Neuron (in vitro differentiated cells): ENCODE data around the gene TCF7L1.
"Not testable (repeated sequence)": the region's sequence is repeated elsewhere in the genome, so short reads cannot be mapped to it uniquely, and the experiment has no call there.

Experiments
- H2AFZ ChIP-seq: one replicate; pipeline ENCODE4 v1.6.1; 2013; ENCODE audit warnings: low read depth, mild to moderate bottlenecking, inconsistent platforms, low read length, moderate library complexity
- H3K27me3 ChIP-seq: one replicate; pipeline ENCODE4 v1.6.1; 2013; ENCODE audit warnings: low read length; ENCODE audit not compliant: insufficient read depth
- H3K36me3 ChIP-seq: one replicate; pipeline ENCODE4 v1.6.1; 2013; ENCODE audit warnings: low read length; ENCODE audit not compliant: insufficient read depth
- H3K4me1 ChIP-seq: one replicate; pipeline ENCODE4 v1.6.1; 2013; ENCODE audit warnings: low read length; ENCODE audit not compliant: insufficient read depth
- H3K4me3 ChIP-seq: 2 replicates; pipeline ENCODE4 v1.5.1; 2013; ENCODE audit warnings: mild to moderate bottlenecking, low read length, moderate library complexity
- H3K9me3 ChIP-seq: one replicate; pipeline ENCODE4 v1.6.1; 2013; ENCODE audit warnings: low read length

TCF7L1 gene

DNA sequence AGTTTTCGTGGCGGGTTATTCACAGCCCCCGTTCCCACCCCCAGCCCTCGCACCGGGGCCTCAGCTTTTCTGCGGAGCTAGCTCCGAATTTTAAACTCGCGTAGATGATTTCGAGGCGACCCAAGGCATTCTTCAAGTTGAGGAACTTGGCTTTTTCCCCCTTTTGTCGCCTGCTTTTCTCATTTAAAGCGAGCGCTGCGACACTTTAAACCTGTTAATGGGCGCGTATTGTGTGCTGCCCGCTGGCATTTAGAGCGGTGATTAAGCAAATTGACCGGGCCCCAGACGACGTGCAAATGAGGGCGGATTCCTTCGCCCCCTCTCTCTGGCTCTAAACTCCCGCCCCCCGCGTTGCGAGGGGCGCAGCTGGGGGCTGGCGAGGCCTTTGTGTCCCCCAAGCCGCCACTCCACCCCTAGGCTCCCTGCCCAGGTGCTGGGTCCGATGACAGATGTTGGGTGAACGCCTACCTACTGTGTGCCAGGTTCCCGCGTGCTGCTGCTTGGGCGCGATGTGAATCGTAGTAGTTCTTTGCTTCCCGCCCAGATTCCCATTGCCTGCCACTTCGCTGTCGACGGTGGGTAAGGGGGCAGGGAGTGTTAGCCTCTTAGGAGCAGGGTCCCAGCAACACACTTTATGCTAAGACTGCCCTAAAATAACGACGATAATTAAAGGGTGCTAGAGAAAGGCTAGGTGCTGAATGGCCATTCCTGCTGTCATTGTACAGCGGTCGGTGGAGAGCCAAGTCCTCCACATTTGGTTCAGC lies 1.9 kb downstream of the TCF7L1 start:
- H3K4me1 ChIP-seq, result peaks cover 27% of the 10 kb centered on the region
- H3K9me3 ChIP-seq, result no peaks in the 10 kb centered on the region
- peak overlapping the region; percentile 68 for H3K4me3 ChIP-seq
- H3K27me3 ChIP-seq, result no peaks in the 10 kb centered on the region
- peaks cover 17% of the 10 kb centered on the region for H3K36me3 ChIP-seq
- peak overlapping the region; percentile 16 for H2AFZ ChIP-seq

DNA sequence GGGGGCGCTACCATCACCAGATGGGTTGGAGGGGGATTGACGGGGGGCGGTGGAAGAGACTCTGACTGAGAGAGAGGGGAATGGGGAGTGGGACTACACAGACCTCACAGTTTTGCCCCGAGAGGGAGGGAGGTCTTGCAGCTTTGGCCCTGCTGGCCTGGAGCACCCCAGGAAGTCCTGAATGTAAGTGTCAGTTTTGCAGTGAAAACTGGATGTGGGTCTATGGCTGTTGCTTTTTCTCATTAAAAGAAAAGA lies 2.4 kb downstream of the TCF7L1 start:
- Histone ChIP-seq H3K4me3 (no peak overlapping the region), H3K36me3 (peaks cover 21% of the 10 kb centered on the region), H2AFZ (no peak overlapping the region), H3K4me1 (peaks cover 27% of the 10 kb centered on the region), H3K27me3 (no peaks in the 10 kb centered on the region), H3K9me3 (no peaks in the 10 kb centered on the region)

DNA sequence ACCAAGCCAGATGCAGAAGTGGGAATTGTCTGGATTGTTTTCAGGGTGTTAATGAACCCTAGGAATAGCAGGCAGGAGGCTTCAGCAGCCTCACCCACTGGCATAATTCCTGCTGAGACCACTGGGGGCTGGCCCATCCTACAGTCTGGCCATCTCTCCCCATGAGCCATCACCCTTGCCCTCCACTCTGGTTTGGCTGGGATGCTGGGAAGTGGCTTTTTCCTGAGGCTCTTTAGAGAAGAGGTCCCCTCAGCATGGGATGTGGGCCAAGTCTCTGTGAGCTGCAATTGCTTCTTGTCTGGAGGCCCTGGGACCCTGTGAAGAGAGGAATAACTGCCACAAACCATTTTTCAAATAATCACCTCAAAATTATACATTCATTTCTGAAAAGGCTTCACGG lies 4.0 kb downstream of the TCF7L1 start:
- Histone ChIP-seq H2AFZ (no peak overlapping the region), H3K36me3 (peaks cover 32% of the 10 kb centered on the region), H3K4me1 (peaks cover 25% of the 10 kb centered on the region), H3K4me3 (no peak overlapping the region), H3K9me3 (no peaks in the 10 kb centered on the region), H3K27me3 (no peaks in the 10 kb centered on the region)

DNA sequence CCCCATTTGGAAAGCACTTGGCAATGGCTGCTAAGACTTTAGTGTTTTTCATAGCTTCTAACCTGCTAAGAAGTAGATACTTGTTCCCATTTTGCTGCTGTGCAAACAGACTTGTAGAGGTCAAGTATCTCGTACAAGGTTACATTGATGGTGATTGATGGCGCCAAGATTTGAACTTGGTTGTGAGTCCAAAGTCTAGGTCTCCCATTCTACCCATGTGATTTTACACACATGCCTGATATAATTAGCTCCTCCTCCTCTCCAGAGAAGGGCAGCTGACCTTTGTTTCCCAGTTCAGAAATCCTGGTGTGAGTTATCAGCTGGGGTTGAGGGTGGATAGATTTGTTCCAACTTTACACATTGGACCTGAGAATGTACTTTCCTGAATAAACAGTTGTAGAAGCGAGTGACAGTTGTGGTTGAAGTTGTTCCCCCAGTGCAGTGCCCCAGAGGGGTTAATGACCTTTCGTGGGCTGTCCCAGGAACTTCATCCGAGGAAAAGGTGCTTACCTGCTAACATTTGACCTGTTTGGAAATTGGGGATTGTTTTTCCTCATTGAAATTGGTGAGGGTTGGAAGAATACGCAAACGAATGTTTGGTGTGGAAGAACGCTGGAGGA lies 10.4 kb downstream of the TCF7L1 start:
- Histone ChIP-seq H3K9me3 (no peaks in the 10 kb centered on the region), H3K4me1 (no peaks in the 10 kb centered on the region), H3K4me3 (no peak overlapping the region), H3K27me3 (no peaks in the 10 kb centered on the region), H2AFZ (no peak overlapping the region), H3K36me3 (peaks cover 32% of the 10 kb centered on the region)

DNA sequence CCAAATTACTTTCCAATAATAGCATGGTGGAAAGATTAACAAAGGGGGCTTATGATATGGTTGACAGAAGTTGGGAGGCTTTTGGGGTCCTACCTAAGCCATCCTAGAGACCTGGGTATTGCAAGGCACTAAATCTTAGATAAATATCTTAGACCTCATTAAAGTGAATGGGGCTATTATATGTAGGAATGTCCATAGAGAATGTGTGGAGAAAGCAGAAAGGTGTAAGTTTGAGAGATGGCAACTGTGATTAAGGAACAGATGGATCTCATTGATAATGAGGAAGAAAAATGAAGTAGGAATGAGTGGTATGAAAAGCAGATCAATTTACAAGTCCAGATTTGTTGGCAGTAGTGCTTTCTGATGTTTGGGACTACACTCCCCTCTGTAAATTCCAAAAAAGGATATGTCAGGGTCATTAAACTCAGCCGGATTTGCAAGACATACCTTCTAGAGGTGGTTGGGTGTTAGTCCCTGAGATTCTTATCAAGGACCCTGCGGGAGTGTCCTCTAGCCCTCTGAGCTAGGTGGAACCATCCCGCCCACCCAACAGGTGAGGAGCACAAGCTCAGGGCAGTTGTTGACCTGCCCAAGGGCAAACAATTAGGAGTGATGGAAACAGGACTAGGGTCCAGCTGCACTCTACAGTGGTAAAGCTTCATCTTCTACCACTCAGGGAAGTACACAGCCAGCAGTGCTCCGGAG lies 12.1 kb downstream of the TCF7L1 start:
- Histone ChIP-seq H3K36me3 (peaks cover 26% of the 10 kb centered on the region), H2AFZ (no peak overlapping the region), H3K9me3 (no peaks in the 10 kb centered on the region), H3K27me3 (no peaks in the 10 kb centered on the region), H3K4me1 (no peaks in the 10 kb centered on the region), H3K4me3 (no peak overlapping the region)

DNA sequence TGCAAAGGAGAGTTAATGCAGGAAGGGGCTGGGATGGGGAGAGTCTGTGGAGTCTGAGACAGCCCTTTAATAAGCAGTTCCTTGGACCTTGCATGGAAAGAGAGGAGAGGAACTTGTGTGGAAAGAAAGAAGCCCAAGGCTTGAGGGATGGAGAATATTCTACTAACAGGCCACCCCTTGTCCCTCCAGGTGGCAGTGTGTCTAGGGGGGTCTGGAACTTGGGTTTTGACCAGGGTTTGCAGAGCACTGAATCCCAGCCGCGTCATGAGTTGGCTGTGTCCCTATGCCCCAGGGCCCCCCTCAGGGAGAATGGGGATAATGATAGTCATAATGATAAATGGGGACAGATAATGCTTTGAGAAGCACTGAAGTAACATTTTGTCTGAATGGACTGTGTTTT lies 15.0 kb downstream of the TCF7L1 start:
- H3K4me1 ChIP-seq, result no peaks in the 10 kb centered on the region
- no peak overlapping the region for H2AFZ ChIP-seq
- no peak overlapping the region for H3K4me3 ChIP-seq
- H3K27me3 ChIP-seq, result no peaks in the 10 kb centered on the region
- no peaks in the 10 kb centered on the region for H3K9me3 ChIP-seq
- H3K36me3 ChIP-seq, result peaks cover 11% of the 10 kb centered on the region

DNA sequence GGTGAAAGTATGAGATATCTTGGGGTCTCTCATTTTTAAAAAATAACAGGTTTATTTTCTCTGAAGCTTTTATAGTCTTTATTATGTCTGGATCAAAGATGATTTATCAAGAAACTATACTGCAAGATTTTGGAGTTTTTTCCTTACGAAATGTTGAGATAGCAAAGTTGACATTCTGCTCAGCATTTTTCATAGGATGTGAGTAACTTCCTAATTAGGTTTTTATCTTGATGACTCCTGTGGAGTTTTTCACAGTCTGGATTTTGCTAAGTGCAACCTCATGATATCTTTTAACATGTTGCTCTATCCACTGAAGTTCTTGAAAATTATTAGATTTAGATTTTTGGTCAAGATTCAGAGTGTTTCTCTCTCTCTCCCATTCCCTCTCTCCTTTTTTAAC lies 17.8 kb downstream of the TCF7L1 start:
- no peaks in the 10 kb centered on the region for H3K4me1 ChIP-seq
- H3K9me3 ChIP-seq, result no peaks in the 10 kb centered on the region
- H2AFZ ChIP-seq, result no peak overlapping the region
- peaks cover 6% of the 10 kb centered on the region for H3K36me3 ChIP-seq
- H3K27me3 ChIP-seq, result no peaks in the 10 kb centered on the region
- H3K4me3 ChIP-seq, result no peak overlapping the region

DNA sequence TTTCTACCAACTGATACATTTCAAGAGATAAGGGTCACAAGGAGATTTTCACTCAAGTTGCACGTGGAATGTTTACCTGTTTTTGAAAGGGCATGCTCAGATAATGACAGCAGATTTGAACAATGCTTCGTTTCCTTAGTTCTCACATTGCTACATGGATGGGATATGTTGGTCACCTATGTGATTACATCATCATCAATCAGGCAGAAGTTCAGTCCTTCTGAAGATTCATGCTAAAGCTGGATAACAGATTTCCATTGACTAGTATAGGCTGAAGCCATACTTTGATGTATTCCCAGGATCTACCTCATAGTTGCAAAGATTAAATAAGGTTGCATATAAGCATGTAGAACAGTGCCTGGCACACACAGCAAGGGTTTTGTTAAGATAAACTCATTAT lies 19.7 kb downstream of the TCF7L1 start:
- Histone ChIP-seq H3K36me3 (peaks cover 6% of the 10 kb centered on the region), H3K4me1 (no peaks in the 10 kb centered on the region), H3K9me3 (peaks cover 2% of the 10 kb centered on the region), H3K4me3 (no peak overlapping the region), H2AFZ (no peak overlapping the region), H3K27me3 (no peaks in the 10 kb centered on the region)

DNA sequence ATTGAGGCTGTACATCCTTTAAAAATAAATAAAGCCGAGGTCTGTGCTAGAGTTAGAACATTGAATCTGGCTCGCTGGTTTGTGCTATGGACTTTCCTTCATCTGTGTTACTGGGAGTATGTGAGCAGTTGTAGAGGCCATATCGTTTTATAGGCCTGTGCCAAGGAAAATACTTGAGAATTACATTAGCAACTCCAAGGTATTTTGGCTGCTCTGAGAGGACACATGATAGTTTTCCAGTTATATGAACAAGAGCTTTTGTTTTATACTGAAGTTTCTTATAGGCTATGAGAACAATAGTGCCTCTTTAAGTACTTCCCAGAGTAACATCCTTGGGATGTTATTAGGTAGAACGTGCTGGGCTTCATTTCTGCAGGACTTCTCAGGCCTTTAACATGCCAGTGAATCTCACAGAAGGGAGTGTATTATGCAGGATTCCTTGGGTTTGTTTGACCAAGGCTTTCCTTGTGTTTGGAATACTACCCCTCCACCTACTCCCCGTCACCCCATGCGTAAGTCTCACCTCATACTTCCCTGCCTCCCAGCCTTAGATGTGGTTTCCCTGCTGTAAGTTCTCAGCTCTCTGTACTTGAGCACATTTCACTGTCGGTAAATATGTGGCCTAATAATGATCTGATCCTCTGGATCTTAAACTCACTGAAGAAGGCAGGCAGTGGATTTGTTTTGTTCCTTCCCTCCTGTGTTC lies 21.0 kb downstream of the TCF7L1 start:
- Histone ChIP-seq H2AFZ (no peak overlapping the region), H3K36me3 (no peaks in the 10 kb centered on the region)

DNA sequence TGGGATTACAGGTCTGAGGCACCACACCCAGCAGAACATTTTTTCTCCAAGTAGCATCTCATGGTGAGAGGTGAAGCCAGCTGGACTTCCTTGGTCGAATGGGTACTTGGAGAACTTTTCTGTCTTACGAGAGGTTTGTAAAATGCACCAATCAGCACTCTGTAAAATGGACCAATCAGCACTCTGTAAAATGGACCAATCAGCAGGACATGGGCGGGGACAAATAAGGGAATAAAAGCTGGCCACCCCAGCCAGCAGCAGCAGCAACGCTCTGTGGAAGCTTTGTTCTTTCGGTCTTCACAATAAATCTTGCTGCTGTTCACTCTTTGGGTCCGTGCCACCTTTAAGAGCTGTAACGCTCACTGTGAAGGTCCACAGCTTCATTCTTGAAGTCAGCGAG lies 21.9 kb downstream of the TCF7L1 start:
- not testable (repeated sequence) for H3K27me3 ChIP-seq, H3K36me3 ChIP-seq, H3K4me1 ChIP-seq, H3K9me3 ChIP-seq, H2AFZ ChIP-seq, H3K4me3 ChIP-seq

More for the DNA sequence above, 21.0 kb downstream of the TCF7L1 start:
- Histone ChIP-seq H3K9me3 (peaks cover 4% of the 10 kb centered on the region), H3K4me3 (no peak overlapping the region), H3K4me1 (no peaks in the 10 kb centered on the region), H3K27me3 (no peaks in the 10 kb centered on the region)

DNA sequence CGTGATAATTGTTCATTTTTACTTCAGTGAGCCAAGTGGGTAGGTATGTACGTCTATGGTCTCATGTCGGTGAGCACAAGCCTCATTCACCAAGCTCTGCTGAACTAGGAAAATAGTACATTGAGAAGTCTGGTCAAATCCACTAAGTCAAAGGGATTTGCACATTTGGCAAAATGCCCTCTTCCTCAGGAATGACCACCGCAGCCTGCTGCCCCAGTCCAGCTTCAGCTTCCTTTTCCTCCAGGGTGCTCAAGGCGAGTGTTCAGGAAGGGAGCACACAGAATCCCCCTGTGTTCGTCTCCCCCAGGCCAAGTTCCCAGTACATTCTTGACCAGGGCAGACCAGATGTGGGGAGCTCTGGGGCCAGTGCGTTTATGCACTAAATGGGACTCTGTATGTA lies 23.0 kb downstream of the TCF7L1 start:
- H2AFZ ChIP-seq, result no peak overlapping the region
- H3K4me1 ChIP-seq, result no peaks in the 10 kb centered on the region
- H3K4me3 ChIP-seq, result no peak overlapping the region
- H3K9me3 ChIP-seq, result peaks cover 4% of the 10 kb centered on the region
- no peaks in the 10 kb centered on the region for H3K36me3 ChIP-seq
- H3K27me3 ChIP-seq, result no peaks in the 10 kb centered on the region

DNA sequence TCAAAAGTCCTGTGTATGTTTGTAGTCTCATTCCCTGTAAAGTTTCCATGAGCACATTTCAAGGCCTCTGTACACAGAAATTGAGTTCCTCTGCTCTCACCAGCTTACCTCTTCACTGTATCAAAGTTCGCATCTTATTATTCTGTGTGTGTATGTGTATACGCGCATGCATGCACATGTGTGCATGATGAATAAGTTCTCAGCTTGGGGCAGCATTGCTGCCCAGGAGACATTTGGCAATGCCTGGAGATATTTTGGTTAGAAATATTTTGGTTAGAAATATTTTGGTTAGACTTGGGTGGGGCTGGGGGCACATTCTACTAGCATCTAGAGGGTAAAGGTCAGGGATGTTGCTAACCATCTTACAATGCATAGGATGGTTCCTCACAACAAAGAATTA lies 23.4 kb downstream of the TCF7L1 start:
- Histone ChIP-seq H3K36me3 (no peaks in the 10 kb centered on the region), H3K27me3 (no peaks in the 10 kb centered on the region), H2AFZ (no peak overlapping the region), H3K4me3 (no peak overlapping the region), H3K9me3 (peaks cover 4% of the 10 kb centered on the region), H3K4me1 (peaks cover 4% of the 10 kb centered on the region)

DNA sequence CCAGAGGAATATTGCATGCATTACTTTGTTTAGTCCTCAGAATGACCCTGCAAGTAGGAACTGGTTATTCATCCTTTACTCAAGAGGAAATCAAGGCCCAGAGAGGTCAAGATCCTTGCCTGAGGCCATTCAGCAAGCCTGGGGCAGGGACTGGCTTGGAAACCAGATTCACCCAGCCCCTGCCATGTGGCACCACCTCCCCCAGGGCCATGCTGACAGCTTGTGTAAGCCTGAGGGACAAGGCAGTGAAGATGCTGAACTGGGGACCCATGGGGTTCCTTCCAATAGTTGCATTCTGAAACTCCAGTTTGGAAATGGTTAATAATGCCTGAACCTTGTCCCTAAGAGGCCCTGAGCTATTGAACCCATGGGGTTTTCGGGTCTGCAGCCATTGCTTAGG lies 24.2 kb downstream of the TCF7L1 start:
- Histone ChIP-seq H3K4me1 (peaks cover 9% of the 10 kb centered on the region), H2AFZ (no peak overlapping the region), H3K9me3 (peaks cover 4% of the 10 kb centered on the region), H3K36me3 (no peaks in the 10 kb centered on the region), H3K27me3 (no peaks in the 10 kb centered on the region), H3K4me3 (no peak overlapping the region)
